ENCODE results near the gene TGM4.

Gene TGM4

DNA sequence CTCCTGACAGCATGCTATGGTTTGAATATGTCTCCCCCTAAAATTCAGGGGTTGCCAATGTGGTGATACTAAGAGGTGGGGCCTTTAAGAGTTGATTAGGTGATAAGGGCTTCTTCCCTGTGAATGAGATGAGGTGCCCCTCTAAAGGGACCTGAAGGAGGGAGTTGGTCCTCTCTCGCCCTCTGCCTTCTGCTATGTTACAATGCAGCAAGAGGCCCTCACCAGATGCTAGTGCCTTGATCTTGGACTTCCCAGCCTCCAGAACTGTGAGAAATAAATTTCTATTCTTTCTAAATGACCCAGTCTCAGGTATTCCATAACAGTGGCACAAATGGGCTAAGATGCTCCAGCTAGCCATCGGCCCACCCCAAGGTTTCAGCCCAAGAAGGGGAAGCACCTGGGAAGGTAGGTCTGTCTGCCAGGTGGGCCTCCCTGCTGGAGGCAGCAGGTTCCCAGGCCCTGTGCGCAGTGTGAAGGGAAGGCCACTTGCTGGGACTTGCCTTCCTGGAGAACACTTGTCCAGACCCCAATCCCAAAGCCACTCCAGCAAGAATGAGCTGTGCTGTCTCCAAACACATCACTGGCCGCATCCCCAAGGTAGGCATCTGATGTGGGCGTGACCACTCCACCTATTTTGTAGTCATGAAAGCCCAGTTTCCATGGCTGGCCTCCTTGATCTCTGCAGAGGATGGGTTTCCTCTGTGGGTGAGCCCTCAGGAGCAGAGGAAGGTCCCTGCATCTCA lies 9.0 kb downstream of the TGM4 start:
- DNase-seq = no peak

DNA sequence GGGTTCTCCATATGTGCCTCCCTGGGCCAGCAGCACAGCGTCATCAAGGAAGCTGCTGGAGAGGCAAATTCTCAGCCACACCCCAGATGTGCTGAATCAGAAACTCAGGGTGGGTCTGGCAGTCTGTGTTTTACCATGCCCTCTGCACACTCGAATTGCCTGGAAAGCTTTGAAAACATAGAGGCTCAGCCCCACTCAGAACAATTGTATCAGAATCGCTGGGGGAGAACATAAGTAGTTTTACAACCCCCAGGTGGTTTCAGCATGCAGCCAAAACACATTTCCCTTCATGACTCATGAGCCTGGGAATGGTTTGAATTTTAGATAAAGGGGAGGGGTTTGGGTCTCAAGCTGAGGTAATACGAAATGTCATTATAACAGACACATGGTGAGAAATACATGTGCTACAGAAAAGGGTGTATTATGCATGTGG lies 9.6 kb downstream of the TGM4 start:
- DNase-seq = peak; percentile 82

DNA sequence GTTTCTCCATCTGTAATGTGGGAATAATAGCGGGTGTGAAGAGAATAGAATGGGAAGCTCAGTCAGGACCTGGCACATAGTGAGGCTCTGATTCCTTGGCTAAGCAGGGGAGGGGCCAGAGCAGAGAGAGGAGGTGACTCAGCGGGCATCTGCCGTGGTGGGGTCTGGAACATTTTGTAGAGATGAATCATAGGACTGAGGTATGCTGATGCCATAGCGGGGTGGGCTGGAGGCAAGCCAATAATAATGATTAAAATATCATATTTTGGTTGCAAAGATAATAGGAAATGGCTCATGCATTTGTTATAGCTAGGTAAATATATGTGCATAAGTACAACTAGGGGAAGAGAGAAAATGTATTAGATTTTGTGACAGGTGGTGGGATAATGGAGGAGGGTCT lies 11.2 kb downstream of the TGM4 start:
- DNase-seq = peak; percentile 78

DNA sequence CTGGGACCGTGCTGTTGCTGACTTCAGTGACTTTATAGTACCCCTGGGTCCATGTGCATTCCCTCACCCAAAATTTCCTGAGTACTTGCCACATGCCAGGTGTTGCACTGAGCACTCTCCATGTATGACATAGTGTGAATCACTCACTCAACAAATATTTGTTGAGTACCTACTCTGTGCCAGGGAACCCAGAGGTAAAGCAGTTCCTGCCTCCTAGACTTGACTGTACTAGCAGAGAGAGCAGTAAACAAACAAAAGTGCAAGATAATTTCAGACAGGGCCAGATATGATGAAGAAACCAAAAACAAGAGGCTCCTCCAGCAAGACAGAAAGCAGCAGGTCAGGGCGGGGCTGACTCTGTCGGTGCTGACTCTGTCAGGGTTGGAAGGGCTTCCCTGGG lies 12.2 kb downstream of the TGM4 start:
- DNase-seq = no peak

DNA sequence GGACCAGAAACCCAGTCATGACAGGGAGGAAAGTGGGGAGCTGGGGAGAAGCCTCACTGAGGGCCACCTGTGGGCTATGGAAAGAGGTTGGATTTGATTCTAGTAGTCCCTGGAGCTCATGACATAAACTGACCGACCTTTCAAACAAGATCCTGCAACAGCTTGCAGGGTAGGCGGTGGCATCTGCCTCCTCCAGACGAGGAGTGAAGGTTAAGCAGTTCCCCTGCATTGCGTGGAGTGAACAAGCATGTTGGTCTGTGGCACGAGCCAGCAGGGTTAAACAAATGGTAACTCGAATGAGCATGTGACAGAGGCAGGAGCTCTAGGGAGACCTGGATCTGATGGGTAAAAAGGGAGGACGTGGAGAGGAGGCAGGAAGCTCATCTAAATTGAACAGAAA lies 12.7 kb downstream of the TGM4 start:
- no peak for DNase-seq

DNA sequence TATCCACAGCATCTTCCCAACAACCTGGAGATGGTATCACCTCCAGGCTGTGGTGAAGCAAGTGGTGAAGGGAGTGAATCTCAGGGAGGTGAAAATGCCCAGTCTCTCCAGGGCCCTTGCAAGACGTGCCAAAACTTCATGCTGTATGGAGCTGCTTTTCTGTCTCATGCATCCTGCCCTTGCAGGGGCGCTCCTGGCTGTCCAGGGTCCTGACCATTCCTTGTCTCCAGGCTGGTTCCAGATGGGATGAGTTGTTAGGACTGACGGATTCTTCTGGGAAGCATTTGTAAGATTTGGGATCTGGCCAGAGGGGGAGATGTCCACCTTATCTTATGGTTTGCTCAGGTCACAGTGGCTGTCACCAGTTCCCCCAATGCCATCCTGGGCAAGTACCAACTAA lies 15.8 kb downstream of the TGM4 start:
- no peak for DNase-seq

DNA sequence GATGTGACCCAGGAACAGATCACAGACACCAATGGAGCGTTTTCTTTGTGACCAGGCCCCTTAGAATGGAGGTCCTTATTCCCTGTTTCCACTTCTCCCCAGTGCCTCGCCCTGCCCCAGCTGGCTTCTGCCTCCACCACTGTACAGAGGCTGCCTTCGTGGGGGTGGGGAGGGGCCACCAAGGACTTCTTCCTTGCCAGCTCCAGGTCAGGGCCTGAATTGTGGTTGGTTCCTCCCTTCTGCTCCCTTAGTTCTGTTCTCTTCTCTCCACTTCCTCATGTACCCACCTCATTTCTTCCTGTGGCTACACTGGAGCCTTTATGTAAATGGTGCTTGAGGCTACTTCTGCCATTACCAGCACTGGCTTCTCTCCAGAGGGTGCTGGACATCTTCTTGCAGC lies 16.4 kb downstream of the TGM4 start:
- no peak for DNase-seq

DNA sequence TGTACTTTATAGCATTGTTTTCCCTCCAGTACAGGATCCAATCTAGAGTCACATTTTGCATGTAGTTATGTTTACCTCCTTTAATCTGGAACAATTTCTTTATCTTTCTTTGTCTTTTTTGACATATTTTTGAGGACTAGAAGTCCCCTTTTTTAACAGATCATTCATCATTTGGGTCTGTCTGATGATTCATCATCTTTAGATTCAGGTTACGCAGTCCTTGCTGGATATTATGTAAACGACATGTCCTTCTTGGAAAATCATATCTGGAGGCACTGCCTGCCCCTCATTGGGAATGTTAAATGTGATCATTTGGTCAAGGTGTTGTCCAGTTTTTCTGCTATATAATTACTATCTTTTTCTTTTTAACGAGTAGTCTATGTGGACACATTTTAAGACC lies 18.3 kb downstream of the TGM4 start:
- DNase-seq = no peak

DNA sequence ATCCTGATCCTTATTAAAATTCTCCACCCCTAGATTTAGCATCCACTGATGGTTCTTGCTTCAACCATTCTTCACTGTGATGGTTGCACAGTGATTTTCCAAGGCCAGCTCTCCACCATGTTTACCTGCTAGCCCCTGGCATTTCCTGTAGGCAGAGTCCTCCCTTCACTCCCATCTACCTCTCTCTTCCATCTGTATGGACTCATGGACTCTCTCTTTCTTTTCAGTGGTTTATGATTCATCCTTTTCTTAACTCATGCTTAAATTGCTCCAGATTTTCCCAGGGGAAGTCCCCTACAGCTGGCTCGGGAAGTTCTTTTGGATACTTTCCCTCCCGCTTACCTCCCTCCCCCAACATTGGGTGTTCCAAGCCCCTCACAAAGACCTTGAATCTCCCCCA lies 18.7 kb downstream of the TGM4 start:
- no peak for DNase-seq

DNA sequence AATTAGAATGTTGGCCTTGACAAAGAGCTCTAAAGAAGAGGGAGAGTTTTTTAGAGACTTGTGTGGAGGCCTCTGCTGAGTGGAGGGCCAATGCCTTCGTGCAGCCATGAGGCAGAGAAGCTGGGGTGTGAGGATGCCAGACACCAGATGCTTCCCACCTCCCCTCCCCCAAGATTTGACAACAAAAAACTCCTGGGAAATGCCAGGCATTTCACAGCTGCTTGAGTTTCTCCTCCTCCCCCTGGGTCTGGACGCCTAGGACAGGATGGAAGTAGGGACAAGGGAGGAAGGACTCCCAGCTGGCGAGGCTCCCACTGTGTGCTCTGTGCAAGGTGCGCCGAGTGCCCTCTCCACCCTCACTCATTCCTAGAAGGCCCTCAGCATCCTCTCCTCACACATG lies 20.1 kb downstream of the TGM4 start:
- DNase-seq = no peak

DNA sequence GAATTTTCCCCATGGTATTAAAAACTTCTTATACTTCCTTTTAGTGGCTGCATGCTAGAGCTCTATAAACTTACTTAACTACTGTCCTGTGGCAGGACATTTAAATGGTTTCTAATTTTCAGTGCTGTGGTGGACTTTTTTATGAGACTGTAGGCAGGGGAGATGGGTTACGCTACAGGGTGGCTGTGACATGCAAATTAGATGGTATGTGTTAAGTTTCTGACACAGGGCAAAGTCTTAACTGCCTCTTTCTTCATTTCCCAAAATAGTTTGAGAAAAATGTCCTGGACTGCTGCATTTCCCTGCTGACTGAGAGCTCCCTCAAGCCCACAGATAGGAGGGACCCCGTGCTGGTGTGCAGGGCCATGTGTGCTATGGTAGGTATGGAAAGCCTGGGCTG lies 22.0 kb downstream of the TGM4 start:
- DNase-seq = no peak

DNA sequence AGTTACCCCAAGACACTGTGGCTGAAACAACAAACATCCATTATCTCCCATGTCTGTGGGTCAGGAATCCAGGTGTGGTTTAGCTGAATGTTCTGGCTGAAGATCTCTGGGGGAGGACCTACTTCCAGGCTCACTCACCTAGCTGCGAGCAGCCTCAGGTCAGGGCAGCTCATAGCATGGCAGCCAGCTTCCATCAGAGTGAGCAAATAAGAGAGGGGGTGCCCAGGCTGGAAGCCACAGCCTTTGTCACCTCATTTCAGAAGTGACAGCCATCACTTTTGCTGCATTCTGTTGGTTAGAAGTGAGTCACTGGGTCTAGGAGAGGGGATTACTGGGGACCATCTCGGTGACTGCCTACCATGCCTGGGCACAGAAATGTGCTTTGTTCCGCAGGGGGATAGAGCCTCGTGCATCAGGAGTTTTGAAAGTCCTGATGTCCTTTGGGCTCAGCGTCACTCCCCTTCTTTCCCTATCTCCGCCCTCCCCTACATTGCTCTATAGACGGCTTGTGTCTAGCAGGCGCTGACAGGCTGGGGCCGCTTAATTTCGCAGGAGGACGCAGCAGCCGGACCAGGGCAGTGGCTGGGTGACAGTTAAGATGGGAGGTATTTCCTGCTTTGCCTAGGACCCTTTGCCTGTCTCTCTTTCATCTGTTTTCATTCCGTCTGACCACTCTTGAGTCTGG lies 25.4 kb downstream of the TGM4 start:
- no peak for DNase-seq

DNA sequence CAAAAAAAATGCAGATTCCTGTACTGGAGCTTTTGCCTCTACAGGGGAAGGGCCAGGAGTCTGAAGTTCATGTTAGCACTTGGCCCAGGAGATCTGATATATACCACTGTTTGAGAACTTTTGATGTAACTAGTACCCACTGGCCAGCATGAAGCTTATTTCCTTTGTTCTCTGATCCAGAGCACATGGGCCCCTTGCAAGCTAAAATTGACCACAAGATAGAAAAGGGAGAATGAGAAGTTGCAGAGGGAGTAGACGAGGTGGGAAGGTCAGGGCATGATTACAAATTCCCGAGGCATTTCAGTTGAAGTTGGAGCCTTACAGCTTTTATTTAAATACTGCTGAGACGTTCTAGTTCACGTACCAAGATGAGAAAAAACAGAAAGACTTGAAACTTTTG lies 28.2 kb downstream of the TGM4 start:
- no peak for DNase-seq

DNA sequence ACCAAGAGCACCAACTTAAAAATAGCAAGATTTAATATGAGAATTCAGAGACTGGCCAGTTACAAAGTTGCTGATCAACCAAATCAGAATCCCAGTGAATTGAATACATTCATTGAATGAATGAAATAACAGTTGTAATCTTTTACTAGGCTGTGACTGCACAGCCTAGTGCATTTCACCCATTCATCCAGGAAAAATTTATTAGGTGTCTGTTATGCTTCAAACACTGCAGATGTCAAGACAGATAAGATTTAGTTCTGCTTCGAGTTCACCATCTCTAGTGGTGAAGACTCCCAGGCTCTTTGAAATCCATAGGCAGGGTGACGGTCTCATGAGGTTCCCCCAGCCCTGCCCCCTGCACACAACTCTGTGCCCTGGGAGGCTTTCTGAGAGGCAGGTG lies 28.9 kb downstream of the TGM4 start:
- no peak for DNase-seq

DNA sequence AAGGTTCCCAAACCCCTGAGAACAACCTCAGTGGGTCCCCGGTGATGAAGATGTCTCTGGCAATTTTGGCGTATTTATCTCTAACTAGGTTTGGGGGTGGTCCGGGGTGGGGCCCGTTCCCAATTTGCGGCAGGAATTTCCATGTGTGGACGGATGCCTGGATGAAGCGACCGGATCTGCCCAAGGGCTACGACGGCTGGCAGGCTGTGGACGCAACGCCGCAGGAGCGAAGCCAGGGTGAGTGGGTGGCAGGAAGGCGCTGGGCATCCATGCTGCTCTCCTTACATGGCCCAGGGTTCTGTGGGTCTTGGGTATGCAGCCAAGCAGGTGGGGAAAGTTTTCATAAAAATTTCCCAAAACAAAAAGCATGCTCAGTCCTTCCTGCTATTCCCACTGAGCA lies 29.3 kb downstream of the TGM4 start:
- DNase-seq = no peak

DNA sequence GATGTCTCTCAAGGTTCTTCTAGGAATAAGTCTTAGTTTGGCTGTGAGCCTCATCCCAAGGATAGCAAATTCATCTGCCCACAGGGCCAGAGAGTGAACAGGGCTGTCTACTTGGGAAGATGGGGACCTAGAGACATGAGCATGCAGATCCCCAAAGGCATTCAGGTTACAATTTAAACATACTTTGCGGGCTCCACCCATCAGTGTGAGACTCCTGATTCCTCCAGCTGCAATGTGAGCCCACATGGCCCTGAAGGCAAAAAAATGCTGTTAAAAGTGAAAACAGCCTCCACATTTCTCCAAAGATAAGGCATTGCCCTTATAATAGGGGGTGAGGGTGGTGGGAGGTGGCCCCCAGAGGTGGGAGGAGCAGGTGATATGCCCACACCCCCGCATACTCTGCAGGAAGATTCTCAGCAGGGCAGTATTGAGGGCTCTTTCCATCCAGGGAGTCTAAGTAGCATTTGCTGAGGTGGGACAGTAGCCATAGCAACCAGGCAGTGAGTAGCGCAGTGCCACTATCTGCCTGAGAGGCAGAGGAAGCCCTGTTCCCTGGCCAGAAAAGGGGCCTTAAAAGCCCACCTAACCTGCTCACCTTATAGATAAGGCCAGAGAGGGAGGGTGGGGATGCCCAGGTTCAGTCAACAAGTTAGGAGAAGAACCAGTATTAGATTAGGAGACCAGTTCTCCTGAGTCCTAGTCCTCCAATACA lies 31.2 kb downstream of the TGM4 start:
- no peak for DNase-seq

DNA sequence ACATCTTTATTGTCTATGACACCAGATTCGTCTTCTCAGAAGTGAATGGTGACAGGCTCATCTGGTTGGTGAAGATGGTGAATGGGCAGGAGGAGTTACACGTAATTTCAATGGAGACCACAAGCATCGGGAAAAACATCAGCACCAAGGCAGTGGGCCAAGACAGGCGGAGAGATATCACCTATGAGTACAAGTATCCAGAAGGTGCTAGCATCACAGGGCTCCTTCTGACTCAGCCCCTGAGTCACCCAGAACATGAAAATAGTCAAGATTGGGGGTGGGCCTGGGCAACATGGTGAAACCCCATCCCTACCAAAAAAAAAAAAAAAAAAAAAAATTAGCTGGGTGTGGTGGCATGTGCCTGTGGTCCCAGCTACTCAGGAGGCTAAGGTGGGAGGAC lies 32.6 kb downstream of the TGM4 start:
- no peak for DNase-seq

DNA sequence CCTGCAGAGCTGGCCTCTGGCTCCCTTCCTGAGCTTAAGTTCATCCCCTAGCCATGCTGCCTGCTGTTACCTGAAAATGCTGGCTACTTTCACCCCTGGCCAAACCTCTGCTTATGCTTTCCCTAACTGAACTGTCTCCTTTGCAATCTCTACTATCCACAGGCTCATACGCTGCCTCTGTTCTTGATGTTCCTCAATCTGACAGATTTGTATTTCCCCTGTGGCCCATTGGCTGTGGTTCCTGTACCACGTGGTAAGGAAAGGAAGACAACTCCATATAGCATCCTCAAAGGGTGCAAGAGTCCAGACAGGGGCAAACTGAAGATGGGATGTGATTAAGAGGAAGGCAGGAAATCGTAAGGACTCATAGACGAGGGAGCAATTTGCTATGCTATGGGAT lies 33.2 kb downstream of the TGM4 start:
- DNase-seq = no peak

DNA sequence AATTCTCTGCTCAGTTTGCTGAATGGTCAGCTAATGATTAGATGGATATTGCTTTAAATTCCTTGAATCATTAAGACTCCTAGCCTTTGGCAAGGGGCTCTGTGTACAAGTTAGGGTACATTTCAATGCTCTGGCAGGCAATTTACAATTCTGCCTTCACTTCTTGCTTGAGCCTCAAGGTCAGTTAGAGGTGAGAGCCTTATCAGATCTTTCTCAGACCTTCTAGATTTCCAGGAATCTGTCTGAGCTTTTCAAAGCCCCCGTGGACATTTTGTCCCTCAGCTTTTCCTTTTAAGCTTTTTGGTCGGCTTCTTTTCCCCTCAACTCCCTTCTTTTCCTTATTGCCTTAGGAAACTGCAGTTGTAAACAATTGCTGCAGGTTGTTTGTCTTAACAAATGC lies 34.7 kb downstream of the TGM4 start:
- DNase-seq = no peak

DNA sequence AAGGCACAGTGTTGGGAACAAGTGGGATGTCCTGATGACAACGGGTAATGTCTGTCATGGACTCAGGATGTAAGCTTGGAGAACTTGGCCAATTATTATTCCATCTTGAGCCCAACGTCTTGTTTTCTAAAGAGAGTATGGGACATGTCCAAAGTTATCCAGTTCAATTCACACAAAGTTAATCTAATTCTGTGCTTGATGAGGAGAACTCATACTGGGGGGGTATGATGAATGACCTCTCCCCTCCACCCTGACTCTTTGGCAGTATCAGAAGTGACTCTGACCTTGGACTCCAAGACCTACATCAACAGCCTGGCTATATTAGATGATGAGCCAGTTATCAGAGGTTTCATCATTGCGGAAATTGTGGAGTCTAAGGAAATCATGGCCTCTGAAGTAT lies 36.3 kb downstream of the TGM4 start:
- DNase-seq = no peak

DNA sequence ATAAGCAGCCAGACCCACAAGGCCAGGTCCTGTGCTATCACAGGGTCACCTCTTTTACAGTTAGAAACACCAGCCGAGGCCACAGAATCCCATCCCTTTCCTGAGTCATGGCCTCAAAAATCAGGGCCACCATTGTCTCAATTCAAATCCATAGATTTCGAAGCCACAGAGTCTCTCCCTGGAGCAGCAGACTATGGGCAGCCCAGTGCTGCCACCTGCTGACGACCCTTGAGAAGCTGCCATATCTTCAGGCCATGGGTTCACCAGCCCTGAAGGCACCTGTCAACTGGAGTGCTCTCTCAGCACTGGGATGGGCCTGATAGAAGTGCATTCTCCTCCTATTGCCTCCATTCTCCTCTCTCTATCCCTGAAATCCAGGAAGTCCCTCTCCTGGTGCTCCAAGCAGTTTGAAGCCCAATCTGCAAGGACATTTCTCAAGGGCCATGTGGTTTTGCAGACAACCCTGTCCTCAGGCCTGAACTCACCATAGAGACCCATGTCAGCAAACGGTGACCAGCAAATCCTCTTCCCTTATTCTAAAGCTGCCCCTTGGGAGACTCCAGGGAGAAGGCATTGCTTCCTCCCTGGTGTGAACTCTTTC lies 39.6 kb downstream of the TGM4 start:
- peak; percentile 65 for DNase-seq

DNA sequence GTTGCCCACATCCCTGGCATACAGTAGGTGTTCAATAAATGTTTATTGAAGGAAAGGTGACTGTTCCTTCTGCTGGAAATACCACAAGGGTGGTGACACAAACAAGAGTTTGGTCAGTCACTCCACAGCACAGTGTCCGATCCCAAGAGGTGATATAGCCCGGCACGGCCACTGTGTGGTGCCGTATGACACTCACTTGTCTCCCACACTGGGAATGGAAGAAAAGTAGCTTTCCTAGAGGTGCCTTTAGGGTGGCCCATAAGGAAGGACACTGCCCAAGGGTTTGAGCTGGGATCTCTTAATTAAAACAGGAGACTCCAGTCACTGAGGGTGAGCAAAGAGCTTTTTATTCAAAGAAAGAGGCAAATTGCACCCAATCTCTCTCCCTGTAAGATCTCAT lies 40.5 kb downstream of the TGM4 start:
- no peak for DNase-seq

DNA sequence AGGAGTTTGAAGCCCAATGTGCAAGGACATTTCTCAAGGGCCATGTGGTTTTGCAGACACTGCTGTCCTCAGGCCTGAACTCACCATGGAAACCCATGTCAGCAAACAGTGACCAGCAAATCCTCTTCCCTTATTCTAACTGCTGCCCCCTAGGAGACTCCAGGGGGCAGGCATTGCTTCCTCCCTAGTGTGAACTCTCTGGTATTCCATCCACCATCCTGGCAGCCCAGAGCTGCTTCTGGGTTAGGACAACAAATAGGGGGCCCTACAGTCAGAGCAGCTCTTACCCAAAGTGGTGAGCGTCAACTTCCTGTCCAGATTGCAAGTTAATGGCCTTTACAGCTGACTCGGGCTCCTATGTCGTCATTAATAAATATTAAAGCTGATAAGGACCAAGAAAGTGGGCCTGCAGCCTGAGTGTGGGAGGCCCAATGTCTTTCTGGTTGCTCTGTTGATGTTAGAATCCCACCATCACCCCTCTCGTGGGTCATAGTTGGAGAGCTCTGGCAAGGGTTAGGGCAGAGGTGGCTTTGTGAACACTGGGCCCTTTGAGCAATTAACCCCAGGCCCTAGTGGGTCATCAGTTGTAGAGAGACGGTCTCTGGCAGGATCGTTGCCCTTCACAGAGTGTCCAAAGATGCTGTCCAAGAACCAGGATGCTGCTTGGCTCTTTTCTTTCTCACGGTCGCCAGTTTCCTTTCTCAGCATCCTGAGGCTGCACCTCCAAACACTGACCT lies 41.5 kb downstream of the TGM4 start:
- no peak for DNase-seq
